Mucosa of rectum (tissue), 2 donors: ENCODE results near the gene SLC4A1AP.

Experiments
- H3K27ac ChIP-seq, 2 donors: one replicate each; pipeline ENCODE4 v1.7.0; 2013; ENCODE audit warnings: inconsistent platforms in 2 of 2, low read depth in 2 of 2, low read length in 2 of 2
- H3K27me3 ChIP-seq, 2 donors: one replicate each; pipeline ENCODE4 v1.7.0; 2013; ENCODE audit warnings: low read length in 2 of 2; ENCODE audit not compliant: control insufficient read depth in 2 of 2, insufficient read depth in 2 of 2
- H3K36me3 ChIP-seq, 2 donors: one replicate each; pipeline ENCODE4 v1.7.0; 2013; ENCODE audit warnings: low read length in 2 of 2; ENCODE audit not compliant: control insufficient read depth in 2 of 2, insufficient read depth in 2 of 2
- H3K4me1 ChIP-seq, 2 donors: one replicate each; pipeline ENCODE4 v1.7.0; 2013; ENCODE audit warnings: low read length in 2 of 2, mild to moderate bottlenecking in 1 of 2; ENCODE audit not compliant: control insufficient read depth in 2 of 2, insufficient read depth in 2 of 2
- H3K4me3 ChIP-seq, 2 donors: one replicate each; pipeline ENCODE4 v1.7.0; 2013; ENCODE audit warnings: low read length in 2 of 2
- H3K9ac ChIP-seq, 2 donors: one replicate each; pipeline ENCODE4 v1.7.0; 2013; ENCODE audit warnings: low read length in 2 of 2, low read depth in 1 of 2, mild to moderate bottlenecking in 1 of 2
- H3K9me3 ChIP-seq, 2 donors: one replicate each; pipeline ENCODE4 v1.7.0; 2013; ENCODE audit warnings: low read length in 2 of 2; ENCODE audit not compliant: control insufficient read depth in 2 of 2
- donor health status: healthy.
- donor health status: Normal muscosa, but diverticular disease.

Gene SLC4A1AP

DNA sequence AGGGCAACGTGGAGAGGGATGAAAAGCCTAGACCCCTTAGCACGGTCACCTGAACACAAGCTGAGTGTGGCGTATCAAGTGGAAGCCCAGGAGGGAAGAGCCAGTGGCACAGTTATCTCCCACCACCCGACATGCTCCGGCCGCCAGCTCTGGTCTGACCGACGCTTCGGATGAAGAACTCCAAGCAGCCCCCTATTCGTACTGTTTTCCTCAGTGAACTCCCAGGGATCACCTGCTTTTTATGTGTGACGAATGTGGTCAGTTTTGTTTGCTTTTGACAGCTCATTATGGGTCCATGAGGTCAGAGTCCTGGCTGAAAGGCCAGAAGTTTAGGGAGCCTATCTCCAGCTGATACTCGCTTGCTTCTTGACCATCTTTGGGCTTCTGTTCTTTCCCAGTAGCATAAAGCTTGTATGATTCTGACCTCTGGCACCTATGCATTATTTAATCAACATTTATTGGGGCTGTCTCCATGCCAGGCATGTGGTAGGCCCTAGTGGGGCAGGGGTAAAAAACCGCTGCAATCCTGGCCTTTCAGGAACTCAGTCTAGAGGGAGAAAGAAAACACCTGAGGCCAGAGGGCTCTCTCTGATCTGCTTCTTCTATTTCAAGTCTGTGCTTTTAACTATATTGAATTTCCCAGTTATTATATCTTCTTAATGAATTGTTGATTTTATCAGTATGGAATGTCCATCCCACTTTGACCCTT lies 74.8 kb downstream of the SLC4A1AP start:
- Histone ChIP-seq H3K4me3 (no peak overlapping the region), H3K27ac (no peak overlapping the region), H3K9ac (no peak overlapping the region)

DNA sequence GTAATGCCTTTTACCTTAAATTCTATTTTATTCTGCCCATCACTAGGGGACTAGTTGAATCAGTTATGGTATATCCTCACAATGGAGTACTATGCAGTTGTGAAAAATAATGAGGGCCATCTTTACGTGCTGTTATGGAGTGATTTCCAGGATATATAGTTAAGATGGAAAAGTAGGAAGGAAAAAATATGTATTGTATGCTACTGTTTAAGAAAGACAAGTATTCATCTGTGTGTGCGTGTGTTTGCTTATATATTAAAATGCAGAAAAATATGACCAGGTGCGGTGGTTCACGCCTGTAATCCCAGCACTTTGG lies 75.3 kb downstream of the SLC4A1AP start:
- H3K9ac ChIP-seq = no peak overlapping the region
- no peaks in the 10 kb centered on the region for H3K27me3 ChIP-seq
- no peak overlapping the region for H3K27ac ChIP-seq
- no peaks in the 10 kb centered on the region for H3K9me3 ChIP-seq
- H3K36me3 ChIP-seq = no peaks in the 10 kb centered on the region
- H3K4me3 ChIP-seq = no peak overlapping the region
- H3K4me1 ChIP-seq = peaks cover 2 to 12% of the 10 kb centered on the region in 2 donors

More for the DNA sequence above, 74.8 kb downstream of the SLC4A1AP start:
- Histone ChIP-seq H3K27me3 (no peaks in the 10 kb centered on the region), H3K36me3 (no peaks in the 10 kb centered on the region), H3K4me1 (peaks cover 2 to 12% of the 10 kb centered on the region in 2 donors), H3K9me3 (no peaks in the 10 kb centered on the region)

DNA sequence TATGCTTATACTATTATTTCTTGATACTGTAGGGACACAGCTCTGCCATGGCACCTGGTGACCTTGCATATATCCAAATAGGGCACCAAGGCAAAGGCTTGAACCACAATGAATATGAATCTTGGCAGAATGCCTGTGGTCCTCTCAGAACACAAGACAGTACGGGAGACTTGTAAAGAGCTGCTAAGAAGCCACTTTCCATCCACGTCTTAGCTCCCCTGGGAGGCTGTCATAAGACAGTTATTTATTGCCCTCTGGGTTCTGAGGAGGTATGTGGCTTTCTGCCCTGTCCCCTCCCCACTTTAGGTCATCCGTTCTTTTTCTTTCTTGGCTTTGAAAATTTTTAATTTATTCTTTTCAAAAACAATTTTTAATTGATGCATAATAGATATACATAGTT lies 78.0 kb downstream of the SLC4A1AP start:
- H3K27me3 ChIP-seq = no peaks in the 10 kb centered on the region
- no peaks in the 10 kb centered on the region for H3K9me3 ChIP-seq
- no peak overlapping the region for H3K9ac ChIP-seq
- no peaks in the 10 kb centered on the region for H3K36me3 ChIP-seq
- no peak overlapping the region for H3K4me3 ChIP-seq
- H3K27ac ChIP-seq = no peak overlapping the region
- H3K4me1 ChIP-seq = peaks cover 0 to 3% of the 10 kb centered on the region in 2 donors

DNA sequence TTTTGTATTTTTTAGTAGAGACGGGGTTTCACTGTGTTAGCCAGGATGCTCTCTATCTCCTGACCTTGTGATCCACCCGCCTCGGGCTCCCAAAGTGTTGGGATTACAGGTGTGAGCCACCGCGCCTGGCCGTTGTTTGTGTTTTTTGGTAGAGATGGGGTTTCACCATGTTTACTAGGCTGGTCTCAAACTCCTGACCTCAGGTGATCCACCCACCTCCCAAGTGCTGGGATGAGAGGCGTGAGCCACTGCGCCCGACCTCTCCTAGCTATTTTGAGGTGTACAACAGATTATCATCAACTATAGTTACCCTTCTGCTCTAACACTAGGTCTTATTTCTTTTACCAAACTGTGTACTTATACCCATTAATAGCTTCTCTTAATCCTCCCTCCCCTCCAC lies 78.9 kb downstream of the SLC4A1AP start:
- Histone ChIP-seq H3K9ac (no peak overlapping the region), H3K36me3 (no peaks in the 10 kb centered on the region), H3K4me1 (peaks cover 0 to 3% of the 10 kb centered on the region in 2 donors), H3K9me3 (no peaks in the 10 kb centered on the region), H3K27ac (no peak overlapping the region), H3K4me3 (no peak overlapping the region), H3K27me3 (no peaks in the 10 kb centered on the region)
